ENCODE measurements around the gene NPIPB2. TPM values are rescaled to one million over a fixed set of nuclear protein-coding genes. Genes with fewer than 3 reads are reported as not detected.

Gene NPIPB2
- total and polyA plus RNA-seq, 2 of the 13 experiments (the other 11 are each of a cell fraction or from before 2014, with no cell fraction given) = 1.8 to 4.1 TPM

- H3K79me2 ChIP-seq (ENCODE audit: insufficient read depth, low read length) = peaks cover 5% of the 10 kb centered on the region
- H3K36me3 ChIP-seq (replicated peaks in 1 of 2; ENCODE audit: control insufficient read depth in 1 of 2, insufficient read depth in 2 of 2, low read length in 2 of 2) = no peaks in the 10 kb centered on the region
- peak overlapping the region; percentile 93 for H2AFZ ChIP-seq (ENCODE audit: low read length)
- H3K27me3 ChIP-seq (ENCODE audit: control insufficient read depth in 1 of 2, insufficient read depth in 2 of 2, low read length in 2 of 2) = no peaks in the 10 kb centered on the region; a peak in 1 of 5 replicates
- WGBS (ENCODE audit: low lambda C conversion rate) = 2% methylated on average over 22 of the region's 22 CpGs
- no TSS peak for BruUV-seq (replicated peaks)
- peak overlapping the region; percentile 75 for H3K4me2 ChIP-seq (ENCODE audit: low read depth, low read length)
- peaks cover 47% of the 10 kb centered on the region for H3K4me1 ChIP-seq (ENCODE audit: insufficient read depth, low read length)
- FAIRE-seq (no peak), DNase-seq (ENCODE audit: low spot score) (no peak), ATAC-seq (peak; percentile 50)
- CTCF ChIA-PET (ENCODE audit: low intra/inter-chr PET ratio, low total read pairs) = no interaction called here
- H3K4me3 ChIP-seq (replicated peaks in 1 of 3; ENCODE audit: insufficient read depth in 1 of 3, low read depth in 2 of 3, low read length in 3 of 3) = peak overlapping the region; percentile 75 to 91 (median 87)
- intact Hi-C loops (cut with micrococcal nuclease; ENCODE audit: unreplicated experiment) = loop anchor here (2.0 to 10.0 kb wide), 2 partner anchors 16 to 62 kb away; partner anchors contain the start of gene GSPT1
- POLR2A ChIA-PET = interaction anchor here (0.5 to 2.8 kb wide), 29 partner anchors 7 to 305 kb away, joined by 3 to 38 read pairs (median 6); partner anchors contain the start of genes GSPT1, RSL1D1, TNFRSF17 and TXNDC11
- H3K9me3 ChIP-seq (ENCODE audit: low read length) = no peaks in the 10 kb centered on the region
- H4K20me1 ChIP-seq (ENCODE audit: insufficient read depth, low read length) = no peaks in the 10 kb centered on the region
- peak overlapping the region; percentile 84 for H3K9ac ChIP-seq (ENCODE audit: insufficient read depth, low read depth, low read length)
- peak overlapping the region; percentile 16 for H3K27ac ChIP-seq (ENCODE audit: extremely low read length, insufficient read depth, low read length)
- in situ Hi-C loops (cut with HindIII; ENCODE audit: extremely low pct_ligation_motif_present, low pct_unique_long_range_greater_than_20kb) = loop anchor here (5.0 kb wide), 1 partner anchor 85 kb away; no protein-coding TSS in a partner anchor
- TF ChIP-seq ZNF790 (CRISPR knock-in tag; IDR thresholded peaks at IDR 0.05; ENCODE audit: borderline replicate concordance) (0 out of 2 replicates have a peak, but pooled peaks have one; percentile 0), ZNF550 (CRISPR knock-in tag; IDR thresholded peaks at IDR 0.05; ENCODE audit: borderline replicate concordance) (0 out of 2 replicates have a peak, but pooled peaks have one; percentile 35), ATF1 (CRISPR knock-in tag; IDR thresholded peaks at IDR 0.05) (no peak), ZEB1 (IDR thresholded peaks at IDR 0.05; ENCODE audit: insufficient replicate concordance, low read depth) (peak; percentile 47), ZNF546 (CRISPR knock-in tag; conservative IDR thresholded peaks at IDR 0.05) (peak; percentile 94; the same call in 1 of the 2 replicates), ZNF792 (CRISPR knock-in tag; IDR thresholded peaks at IDR 0.05) (no peak), ZNF841 (CRISPR knock-in tag; IDR thresholded peaks at IDR 0.05; ENCODE audit: borderline replicate concordance) (peak; percentile 36; the same call in 1 of the 2 replicates), ZBTB8A (CRISPR knock-in tag; IDR thresholded peaks at IDR 0.05; ENCODE audit: borderline replicate concordance, low read depth) (0 out of 2 replicates have a peak, but pooled peaks have one; percentile 7), ZNF674 (CRISPR knock-in tag; IDR thresholded peaks at IDR 0.05; ENCODE audit: low read depth) (peak; percentile 87), ZFP41 (CRISPR knock-in tag; IDR thresholded peaks at IDR 0.05; ENCODE audit: borderline replicate concordance) (0 out of 2 replicates have a peak, but pooled peaks have one; percentile 8), SKIL (CRISPR knock-in tag; IDR thresholded peaks at IDR 0.05; ENCODE audit: borderline replicate concordance) (peak; percentile 56; the same call in 1 of the 2 replicates), PAX8 (CRISPR knock-in tag; IDR thresholded peaks at IDR 0.05; ENCODE audit: borderline replicate concordance) (peak; percentile 72; the same call in 1 of the 2 replicates), BHLHE40 (IDR thresholded peaks at IDR 0.05; ENCODE audit: low read length) (no peak), RFX3 (CRISPR knock-in tag; IDR thresholded peaks at IDR 0.05) (no peak), ZNF451 (CRISPR knock-in tag; IDR thresholded peaks at IDR 0.05) (peak; percentile 24; the same call in 1 of the 2 replicates), MAFG (CRISPR knock-in tag; IDR thresholded peaks at IDR 0.05) (0 out of 2 replicates have a peak, but pooled peaks have one; percentile 12), ZNF570 (CRISPR knock-in tag; IDR thresholded peaks at IDR 0.05; ENCODE audit: borderline replicate concordance) (0 out of 2 replicates have a peak, but pooled peaks have one; percentile 75), ZNF296 (CRISPR knock-in tag; conservative IDR thresholded peaks at IDR 0.05) (0 out of 2 replicates have a peak, but pooled peaks have one; percentile 17), ZNF558 (CRISPR knock-in tag; IDR thresholded peaks at IDR 0.05; ENCODE audit: borderline replicate concordance) (0 out of 2 replicates have a peak, but pooled peaks have one; percentile 20), HMG20A (CRISPR knock-in tag; IDR thresholded peaks at IDR 0.05; ENCODE audit: borderline replicate concordance) (no peak)
- TF ChIP-seq, protein P1, sequence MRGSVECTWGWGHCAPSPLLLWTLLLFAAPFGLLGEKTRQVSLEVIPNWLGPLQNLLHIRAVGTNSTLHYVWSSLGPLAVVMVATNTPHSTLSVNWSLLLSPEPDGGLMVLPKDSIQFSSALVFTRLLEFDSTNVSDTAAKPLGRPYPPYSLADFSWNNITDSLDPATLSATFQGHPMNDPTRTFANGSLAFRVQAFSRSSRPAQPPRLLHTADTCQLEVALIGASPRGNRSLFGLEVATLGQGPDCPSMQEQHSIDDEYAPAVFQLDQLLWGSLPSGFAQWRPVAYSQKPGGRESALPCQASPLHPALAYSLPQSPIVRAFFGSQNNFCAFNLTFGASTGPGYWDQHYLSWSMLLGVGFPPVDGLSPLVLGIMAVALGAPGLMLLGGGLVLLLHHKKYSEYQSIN (CRISPR knock-in tag; IDR thresholded peaks at IDR 0.05; ENCODE audit: borderline replicate concordance) = no peak
These were observed 35.1 kb upstream of the NPIPB2 start for GRCh38 chr16:11976850-11977375.
